DND-41 (cell line): ENCODE measurements around the gene CPSF4.
A peak's percentile ranks its signal among the peaks of the same experiment; 100 is the strongest.

ENCODE experiments used
- ATAC-seq: fragments of 200-7000 bp; cut with Tn5 transposase; 3 replicates; pipeline ENCODE4 v1.9.1; 2021; ENCODE audit warnings: low read depth; ENCODE audit not compliant: insufficient read depth
- DNase-seq: peaks from one replicate; pipeline ENCODE4 v3.0.0-alpha.2; 2020
- H2AFZ ChIP-seq: 2 replicates; pipeline ENCODE4 v1.6.0; 2012; ENCODE audit warnings: low read depth, low read length
- H3K27ac ChIP-seq: 2 replicates; pipeline ENCODE4 v1.5.1; 2012; ENCODE audit warnings: low read length, inconsistent platforms
- H3K27me3 ChIP-seq: fragments of 200-600 bp; sonication (generic); 2 replicates; pipeline ENCODE4 v1.6.0; 2012; ENCODE audit warnings: low read length, mild to moderate bottlenecking, inconsistent platforms; ENCODE audit not compliant: insufficient read depth, poor library complexity
- H3K36me3 ChIP-seq: 2 replicates; pipeline ENCODE4 v1.5.1; 2012; ENCODE audit warnings: low read length, inconsistent platforms; ENCODE audit not compliant: insufficient read depth
- H3K4me1 ChIP-seq: 2 replicates; pipeline ENCODE4 v1.5.1; 2012; ENCODE audit warnings: mild to moderate bottlenecking, low read length; ENCODE audit not compliant: insufficient read depth
- H3K4me2 ChIP-seq: 2 replicates; pipeline ENCODE4 v1.6.0; 2012; ENCODE audit warnings: mild to moderate bottlenecking, moderate library complexity, low read length, inconsistent platforms; ENCODE audit not compliant: insufficient read depth
- H3K4me3 ChIP-seq, 2 experiments: fragments of 200-600 bp in 1 of 2; shearing (Covaris generic) in 1 of 2; 2 replicates each; pipeline ENCODE4 v1.5.1; 2012 to 2016; ENCODE audit warnings: inconsistent platforms in 2 of 2, low read length in 2 of 2, mild to moderate bottlenecking in 2 of 2, low read depth in 1 of 2, moderate library complexity in 1 of 2
- H3K79me2 ChIP-seq: 2 replicates; pipeline ENCODE4 v1.6.0; 2012; ENCODE audit warnings: low read length, inconsistent platforms; ENCODE audit not compliant: insufficient read depth
- H3K9ac ChIP-seq: 2 replicates; pipeline ENCODE4 v1.6.0; 2012; ENCODE audit warnings: low read depth, mild to moderate bottlenecking, inconsistent platforms, low read length, moderate library complexity
- H3K9me3 ChIP-seq: 2 replicates; pipeline ENCODE4 v1.5.1; 2012; ENCODE audit warnings: low read length, moderate library complexity, mild to moderate bottlenecking, inconsistent platforms; ENCODE audit not compliant: insufficient read depth, severe bottlenecking
- H4K20me1 ChIP-seq: 2 replicates; pipeline ENCODE4 v1.6.0; 2012; ENCODE audit warnings: low read length; ENCODE audit not compliant: insufficient read depth
- CTCF ChIP-seq: IDR thresholded peaks from 2 replicates; pipeline ENCODE4 v1.5.1; 2012; ENCODE audit warnings: borderline replicate concordance, low read length, moderate library complexity, mild to moderate bottlenecking; ENCODE audit not compliant: poor library complexity, severe bottlenecking; ENCODE audit errors: extremely low read depth
- EZH2 ChIP-seq: IDR thresholded peaks from 3 replicates; pipeline ENCODE4 v1.6.1; 2012; ENCODE audit warnings: borderline replicate concordance, low read depth, mild to moderate bottlenecking, moderate library complexity, low read length, inconsistent platforms; ENCODE audit not compliant: severe bottlenecking

The CPSF4 gene

GRCh38 chr7:99459087-99459486 lies 20.3 kb downstream of the CPSF4 start:
- no peak overlapping the region for H2AFZ ChIP-seq
- ATAC-seq (peak; percentile 73), DNase-seq (peak; percentile 52)
- H3K9me3 ChIP-seq = no peaks in the 10 kb centered on the region
- no peak overlapping the region for H3K27ac ChIP-seq
- H3K4me1 ChIP-seq = peaks cover 23% of the 10 kb centered on the region
- peaks cover 94% of the 10 kb centered on the region for H3K36me3 ChIP-seq
- no peak overlapping the region for H3K4me3 ChIP-seq
- TF ChIP-seq CTCF (peak; percentile 67), EZH2 (no peak)
- H3K27me3 ChIP-seq = no peaks in the 10 kb centered on the region
- no peak overlapping the region for H3K4me2 ChIP-seq
- H3K9ac ChIP-seq = no peak overlapping the region
- peaks cover 86% of the 10 kb centered on the region for H3K79me2 ChIP-seq
- H4K20me1 ChIP-seq = peaks cover 79% of the 10 kb centered on the region

GRCh38 chr7:99460651-99461050 lies 21.9 kb downstream of the CPSF4 start:
- peaks cover 95% of the 10 kb centered on the region for H3K79me2 ChIP-seq
- H4K20me1 ChIP-seq = peaks cover 73% of the 10 kb centered on the region
- TF ChIP-seq EZH2 (no peak), CTCF (no peak)
- peak overlapping the region; percentile 24; the same call in 1 of the 2 replicates for H3K4me2 ChIP-seq
- H3K27me3 ChIP-seq = no peaks in the 10 kb centered on the region
- no peak overlapping the region for H3K27ac ChIP-seq
- H3K36me3 ChIP-seq = peaks cover 82% of the 10 kb centered on the region
- no peaks in the 10 kb centered on the region for H3K9me3 ChIP-seq
- H3K4me3 ChIP-seq = no peak overlapping the region; a peak in 1 of 4 replicates
- no peak overlapping the region for H3K9ac ChIP-seq
- ATAC-seq = no peak
- no peak overlapping the region for H2AFZ ChIP-seq
- peaks cover 36% of the 10 kb centered on the region for H3K4me1 ChIP-seq
- no peak for DNase-seq

- H3K27ac ChIP-seq = no peak overlapping the region
- DNase-seq (no peak), ATAC-seq (no peak)
- no peak overlapping the region for H3K9ac ChIP-seq
- H3K79me2 ChIP-seq = peaks cover 95% of the 10 kb centered on the region
- H3K27me3 ChIP-seq = no peaks in the 10 kb centered on the region
- peak overlapping the region; percentile 24; the same call in 1 of the 2 replicates for H3K4me2 ChIP-seq
- peaks cover 68% of the 10 kb centered on the region for H4K20me1 ChIP-seq
- TF ChIP-seq CTCF (peak; percentile 26), EZH2 (no peak)
- no peak overlapping the region for H2AFZ ChIP-seq
- peaks cover 37% of the 10 kb centered on the region for H3K4me1 ChIP-seq
- H3K36me3 ChIP-seq = peaks cover 79% of the 10 kb centered on the region
- no peak overlapping the region for H3K4me3 ChIP-seq
- H3K9me3 ChIP-seq = no peaks in the 10 kb centered on the region
These were observed 22.5 kb downstream of the CPSF4 start for GRCh38 chr7:99461221-99461620.

- peaks cover 27% of the 10 kb centered on the region for H4K20me1 ChIP-seq
- DNase-seq (no peak), ATAC-seq (no peak; the same call in 2 of the 3 replicates)
- peak overlapping the region; percentile 85 for H3K27ac ChIP-seq
- H3K27me3 ChIP-seq = no peaks in the 10 kb centered on the region
- H3K36me3 ChIP-seq = peaks cover 37% of the 10 kb centered on the region
- H2AFZ ChIP-seq = peak overlapping the region; percentile 87
- peak overlapping the region; percentile 96 for H3K4me2 ChIP-seq
- no peaks in the 10 kb centered on the region for H3K9me3 ChIP-seq
- peak overlapping the region; percentile 51 to 79; a peak in 3 of 4 replicates for H3K4me3 ChIP-seq
- no peak for TF ChIP-seq CTCF
- TF ChIP-seq EZH2 = no peak
- H3K79me2 ChIP-seq = peaks cover 62% of the 10 kb centered on the region
- H3K9ac ChIP-seq = peak overlapping the region; percentile 83
- peaks cover 43% of the 10 kb centered on the region for H3K4me1 ChIP-seq
These were observed 26.7 kb downstream of the CPSF4 start for GRCh38 chr7:99465421-99465768.
